Suprapubic skin (tissue), 4 donors: ENCODE measurements around the gene LSP1.

Experiments
- EP300 ChIP-seq: sonication (generic); formaldehyde crosslinking; IDR thresholded peaks from one replicate; pipeline ENCODE4 v1.6.1; 2017; ENCODE audit warnings: antibody characterized with exemption
- POLR2A ChIP-seq, 2 donors: fragments of 450-650 bp; IDR thresholded peaks; one replicate each; pipeline ENCODE4 v1.6.1; 2017; ENCODE audit warnings: antibody characterized with exemption in 2 of 2, mild to moderate bottlenecking in 2 of 2, moderate library complexity in 2 of 2
- POLR2AphosphoS5 ChIP-seq, 3 donors: sonication (generic); formaldehyde crosslinking; IDR thresholded peaks; one replicate each; pipeline ENCODE4 v1.6.1; 2017; ENCODE audit warnings: antibody characterized with exemption in 3 of 3
- TF ChIP-seq, protein P1 (sequence below), 2 donors: fragments of 200-600 bp in 1 of 2; fragments of 450-650 bp in 1 of 2; sonication (generic) in 1 of 2; IDR thresholded peaks; one replicate each; pipeline ENCODE4 v1.5.1; 2016 to 2019; ENCODE audit warnings: antibody characterized with exemption in 2 of 2, mild to moderate bottlenecking in 1 of 2, moderate library complexity in 1 of 2

DNA sequence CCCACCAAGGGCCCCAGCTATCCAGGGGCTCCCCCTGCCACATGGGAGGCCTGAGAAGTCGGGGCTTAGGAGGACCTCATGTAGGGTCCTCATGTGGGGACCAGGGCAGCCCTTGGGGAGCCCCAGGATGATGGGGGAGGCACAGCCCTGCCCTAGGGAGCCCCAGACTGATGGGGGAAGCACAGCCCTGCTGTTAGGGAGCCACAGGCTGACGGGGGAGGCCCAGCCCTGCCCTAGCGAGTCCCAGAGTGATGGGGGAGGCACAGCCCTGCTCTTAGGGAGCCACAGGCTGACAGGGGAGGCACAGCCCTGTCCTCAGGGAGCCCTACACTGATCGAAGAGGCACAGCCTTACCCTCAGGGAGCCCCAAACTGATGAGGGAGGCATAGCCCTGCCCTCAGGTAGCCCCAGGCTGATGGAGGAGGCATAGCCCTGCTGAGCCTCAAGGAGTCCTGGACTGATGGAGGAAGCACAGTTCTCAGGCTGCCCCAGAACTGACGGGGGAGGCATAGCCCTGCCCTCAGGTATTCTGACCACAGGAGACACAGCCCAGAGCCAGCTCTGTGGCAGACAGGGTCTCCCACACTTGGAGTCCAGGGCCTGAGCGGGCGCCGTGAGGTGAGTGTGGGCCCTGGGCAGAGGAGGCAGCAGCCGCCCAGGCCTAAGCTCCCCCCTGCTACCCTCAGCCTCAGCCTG is 28.0 kb downstream of the LSP1 start:
- no peak for TF ChIP-seq EP300
- TF ChIP-seq, protein P1, sequence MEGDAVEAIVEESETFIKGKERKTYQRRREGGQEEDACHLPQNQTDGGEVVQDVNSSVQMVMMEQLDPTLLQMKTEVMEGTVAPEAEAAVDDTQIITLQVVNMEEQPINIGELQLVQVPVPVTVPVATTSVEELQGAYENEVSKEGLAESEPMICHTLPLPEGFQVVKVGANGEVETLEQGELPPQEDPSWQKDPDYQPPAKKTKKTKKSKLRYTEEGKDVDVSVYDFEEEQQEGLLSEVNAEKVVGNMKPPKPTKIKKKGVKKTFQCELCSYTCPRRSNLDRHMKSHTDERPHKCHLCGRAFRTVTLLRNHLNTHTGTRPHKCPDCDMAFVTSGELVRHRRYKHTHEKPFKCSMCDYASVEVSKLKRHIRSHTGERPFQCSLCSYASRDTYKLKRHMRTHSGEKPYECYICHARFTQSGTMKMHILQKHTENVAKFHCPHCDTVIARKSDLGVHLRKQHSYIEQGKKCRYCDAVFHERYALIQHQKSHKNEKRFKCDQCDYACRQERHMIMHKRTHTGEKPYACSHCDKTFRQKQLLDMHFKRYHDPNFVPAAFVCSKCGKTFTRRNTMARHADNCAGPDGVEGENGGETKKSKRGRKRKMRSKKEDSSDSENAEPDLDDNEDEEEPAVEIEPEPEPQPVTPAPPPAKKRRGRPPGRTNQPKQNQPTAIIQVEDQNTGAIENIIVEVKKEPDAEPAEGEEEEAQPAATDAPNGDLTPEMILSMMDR (IDR thresholded peaks at IDR 0.05) = no peak
- TF ChIP-seq POLR2A (IDR thresholded peaks at IDR 0.05) = no peak
- no peak for TF ChIP-seq POLR2AphosphoS5 (IDR thresholded peaks at IDR 0.05)
